Measurements from ENCODE around the gene TRPV6. TPM values are rescaled to one million over a fixed set of nuclear protein-coding genes. Genes with fewer than 3 reads are reported as not detected.

Gene TRPV6
- total and polyA plus RNA-seq, 2 donors (not counting 1 experiment from before 2014, with no cell fraction given): not detected

DNA sequence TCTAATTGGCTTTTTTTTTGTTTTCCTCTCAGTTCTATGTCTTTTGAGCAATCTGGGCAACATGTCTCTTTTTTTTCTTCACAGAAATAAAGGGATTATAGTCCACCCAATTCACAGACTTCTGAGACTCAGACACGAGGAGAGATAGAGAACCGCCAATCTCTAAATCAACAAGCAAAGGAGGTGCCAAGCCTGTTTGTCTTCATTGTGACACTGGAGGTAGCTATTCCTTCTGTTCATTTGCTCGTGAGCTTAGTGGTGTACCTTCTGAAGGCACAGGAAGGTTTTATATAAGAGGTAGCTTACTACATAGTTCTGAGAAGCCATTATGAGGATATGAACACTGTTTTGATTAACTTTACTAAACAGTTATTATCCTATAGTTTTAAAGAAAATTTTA, 24.6 kb downstream of the TRPV6 start:
- H3K4me1 ChIP-seq (ENCODE audit: control insufficient read depth, extremely low read depth, insufficient read depth, low read length): no peaks in the 10 kb centered on the region
- no peak overlapping the region for H3K4me2 ChIP-seq (ENCODE audit: extremely low read depth, insufficient read depth, low read length)
- TF ChIP-seq CTCF (conservative IDR thresholded peaks at IDR 0.05 in 1 of 2, IDR thresholded peaks at IDR 0.05 in 1 of 2; ENCODE audit: low read depth in 1 of 2, low read length in 2 of 2) (no peak), EZH2 (IDR thresholded peaks at IDR 0.05; ENCODE audit: low read length, missing control alignments) (no peak)
- no peaks in the 10 kb centered on the region for H3K9me3 ChIP-seq (ENCODE audit: control insufficient read depth, insufficient read depth, low read depth, low read length)
- no peaks in the 10 kb centered on the region for H3K36me3 ChIP-seq (ENCODE audit: control insufficient read depth, insufficient read depth, low read length)
- no peak overlapping the region for H2AFZ ChIP-seq (ENCODE audit: low read length)
- H3K27ac ChIP-seq (ENCODE audit: insufficient read depth, low read length): no peak overlapping the region
- H3K27me3 ChIP-seq (ENCODE audit: control insufficient read depth, insufficient read depth, low read length): no peaks in the 10 kb centered on the region
- no peaks in the 10 kb centered on the region for H3K79me2 ChIP-seq (ENCODE audit: control insufficient read depth, insufficient read depth, low read length)
- H3K9ac ChIP-seq (ENCODE audit: insufficient read depth, low read length): no peak overlapping the region
- no peak overlapping the region for H3K4me3 ChIP-seq (replicated peaks in 1 of 4; ENCODE audit: control extremely low read depth in 1 of 4, insufficient read depth in 1 of 4, low read depth in 3 of 4, low read length in 4 of 4)
- no peaks in the 10 kb centered on the region for H4K20me1 ChIP-seq (ENCODE audit: control insufficient read depth, extremely low read depth, insufficient read depth, low read length)
- no peak for DNase-seq (ENCODE audit: low read depth in 2 of 2)

- Histone ChIP-seq H3K9me3 (ENCODE audit: control insufficient read depth, insufficient read depth, low read depth, low read length) (no peaks in the 10 kb centered on the region), H3K36me3 (ENCODE audit: control insufficient read depth, insufficient read depth, low read length) (no peaks in the 10 kb centered on the region), H3K4me2 (ENCODE audit: extremely low read depth, insufficient read depth, low read length) (no peak overlapping the region), H3K4me3 (replicated peaks in 1 of 4; ENCODE audit: control extremely low read depth in 1 of 4, insufficient read depth in 1 of 4, low read depth in 3 of 4, low read length in 4 of 4) (no peak overlapping the region), H2AFZ (ENCODE audit: low read length) (no peak overlapping the region), H3K27ac (ENCODE audit: insufficient read depth, low read length) (no peak overlapping the region), H3K9ac (ENCODE audit: insufficient read depth, low read length) (no peak overlapping the region), H3K4me1 (ENCODE audit: control insufficient read depth, extremely low read depth, insufficient read depth, low read length) (no peaks in the 10 kb centered on the region), H3K79me2 (ENCODE audit: control insufficient read depth, insufficient read depth, low read length) (no peaks in the 10 kb centered on the region), H4K20me1 (ENCODE audit: control insufficient read depth, extremely low read depth, insufficient read depth, low read length) (no peaks in the 10 kb centered on the region), H3K27me3 (ENCODE audit: control insufficient read depth, insufficient read depth, low read length) (peaks cover 2% of the 10 kb centered on the region)
- TF ChIP-seq CTCF (conservative IDR thresholded peaks at IDR 0.05 in 1 of 2, IDR thresholded peaks at IDR 0.05 in 1 of 2; ENCODE audit: low read depth in 1 of 2, low read length in 2 of 2): no peak
- TF ChIP-seq EZH2 (IDR thresholded peaks at IDR 0.05; ENCODE audit: low read length, missing control alignments): no peak
- peak; percentile 59 to 79 for DNase-seq (ENCODE audit: low read depth in 2 of 2)
Observed at GRCh38 chr7:142859829-142860228, 25.7 kb downstream of the TRPV6 start.

DNA sequence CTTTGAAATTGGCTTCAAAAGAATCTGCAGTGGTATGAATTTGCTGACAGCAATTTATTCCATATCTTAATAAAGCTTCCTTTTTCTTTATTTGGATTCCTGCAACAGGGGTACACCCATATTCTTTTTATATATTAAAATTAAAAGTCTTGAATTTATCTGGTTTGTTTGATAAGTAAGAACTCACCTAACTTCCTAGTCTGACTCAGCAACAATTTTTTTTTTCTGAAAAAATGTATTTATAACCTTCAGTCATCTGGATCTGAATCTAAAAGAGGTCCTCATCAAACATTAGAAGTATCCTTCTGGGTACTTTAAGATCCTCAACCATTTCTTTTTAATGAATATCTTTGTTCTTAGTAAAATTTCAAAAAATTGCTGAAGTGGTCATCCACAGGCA, 26.1 kb downstream of the TRPV6 start:
- DNase-seq (ENCODE audit: low read depth in 2 of 2): no peak
- no peak overlapping the region for H3K4me2 ChIP-seq (ENCODE audit: extremely low read depth, insufficient read depth, low read length)
- H3K27me3 ChIP-seq (ENCODE audit: control insufficient read depth, insufficient read depth, low read length): peaks cover 2% of the 10 kb centered on the region
- TF ChIP-seq EZH2 (IDR thresholded peaks at IDR 0.05; ENCODE audit: low read length, missing control alignments) (no peak), CTCF (conservative IDR thresholded peaks at IDR 0.05 in 1 of 2, IDR thresholded peaks at IDR 0.05 in 1 of 2; ENCODE audit: low read depth in 1 of 2, low read length in 2 of 2) (no peak)
- H3K4me3 ChIP-seq (replicated peaks in 1 of 4; ENCODE audit: control extremely low read depth in 1 of 4, insufficient read depth in 1 of 4, low read depth in 3 of 4, low read length in 4 of 4): no peak overlapping the region
- H3K9me3 ChIP-seq (ENCODE audit: control insufficient read depth, insufficient read depth, low read depth, low read length): no peaks in the 10 kb centered on the region
- no peaks in the 10 kb centered on the region for H4K20me1 ChIP-seq (ENCODE audit: control insufficient read depth, extremely low read depth, insufficient read depth, low read length)
- no peaks in the 10 kb centered on the region for H3K4me1 ChIP-seq (ENCODE audit: control insufficient read depth, extremely low read depth, insufficient read depth, low read length)
- no peaks in the 10 kb centered on the region for H3K36me3 ChIP-seq (ENCODE audit: control insufficient read depth, insufficient read depth, low read length)
- H2AFZ ChIP-seq (ENCODE audit: low read length): no peak overlapping the region
- H3K79me2 ChIP-seq (ENCODE audit: control insufficient read depth, insufficient read depth, low read length): no peaks in the 10 kb centered on the region
- no peak overlapping the region for H3K9ac ChIP-seq (ENCODE audit: insufficient read depth, low read length)
- no peak overlapping the region for H3K27ac ChIP-seq (ENCODE audit: insufficient read depth, low read length)

All from fibroblast of lung (primary cell).